Measurements from ENCODE around the gene SLX4IP. TPM values are rescaled to one million over a fixed set of nuclear protein-coding genes. Genes with fewer than 3 reads are reported as not detected.

SLX4IP gene
- total and polyA plus RNA-seq, 2 donors (not counting 3 experiments of a cell fraction or from before 2014, with no cell fraction given): 1.9 to 4.5 TPM

- Histone ChIP-seq H3K4me1 (ENCODE audit: control insufficient read depth, extremely low read depth, insufficient read depth, low read length) (peaks cover 10% of the 10 kb centered on the region), H3K4me3 (replicated peaks in 1 of 3; ENCODE audit: insufficient read depth in 1 of 3, low read depth in 1 of 3, low read length in 3 of 3) (no peak overlapping the region), H4K20me1 (replicated peaks; ENCODE audit: control insufficient read depth, extremely low read depth, insufficient read depth, low read length) (no peaks in the 10 kb centered on the region), H3K9ac (replicated peaks; ENCODE audit: extremely low read depth, insufficient read depth, low read length) (no peak overlapping the region), H3K9me1 (replicated peaks; ENCODE audit: control insufficient read depth, extremely low read depth, insufficient read depth, low read length) (no peaks in the 10 kb centered on the region), H3K27ac (ENCODE audit: insufficient read depth, low read depth, low read length) (no peak overlapping the region), H3K27me3 (ENCODE audit: control insufficient read depth in 2 of 2, insufficient read depth in 2 of 2, low read length in 2 of 2) (no peaks in the 10 kb centered on the region), H2AFZ (ENCODE audit: low read depth, low read length) (no peak overlapping the region), H3K4me2 (ENCODE audit: insufficient read depth, low read length) (no peak overlapping the region), H3K9me3 (replicated peaks; ENCODE audit: control insufficient read depth, insufficient read depth, low read length) (no peaks in the 10 kb centered on the region), H3K36me3 (ENCODE audit: control insufficient read depth in 2 of 2, extremely low read depth in 1 of 2, insufficient read depth in 2 of 2, low read length in 2 of 2) (no peaks in the 10 kb centered on the region), H3K79me2 (ENCODE audit: control insufficient read depth, insufficient read depth, low read length) (no peaks in the 10 kb centered on the region)
- TF ChIP-seq MYC (IDR thresholded peaks at IDR 0.05; ENCODE audit: low read depth, low read length): no peak
- TF ChIP-seq FOS (IDR thresholded peaks at IDR 0.05; ENCODE audit: borderline replicate concordance, insufficient read depth, low read length): no peak
- TF ChIP-seq POLR2A (IDR thresholded peaks at IDR 0.05; ENCODE audit: low read depth, low read length): no peak
- TF ChIP-seq GATA2 (IDR thresholded peaks at IDR 0.05; ENCODE audit: insufficient read depth, insufficient read length, low read depth, low read length): no peak
- TF ChIP-seq POLR2AphosphoS5 (IDR thresholded peaks at IDR 0.05; ENCODE audit: insufficient read depth, low read depth, low read length): no peak
- TF ChIP-seq MAX (IDR thresholded peaks at IDR 0.05; ENCODE audit: insufficient read depth, insufficient read length): no peak
- no peak for TF ChIP-seq CTCF (IDR thresholded peaks at IDR 0.05; ENCODE audit: extremely low read depth in 1 of 2, insufficient read depth in 1 of 2, low read depth in 1 of 2, low read length in 2 of 2)
- TF ChIP-seq JUN (IDR thresholded peaks at IDR 0.05; ENCODE audit: borderline replicate concordance, insufficient read depth, insufficient read length, low read depth): no peak
- TF ChIP-seq EZH2 (IDR thresholded peaks at IDR 0.05; ENCODE audit: borderline replicate concordance, low read depth, low read length, severe bottlenecking): no peak
- POLR2A ChIA-PET: no interaction called here
- dilution Hi-C loops (cut with MboI; ENCODE audit: extremely low pct_ligation_motif_present, low sequenced_read_pairs): no loop called here
- intact Hi-C loops (cut with micrococcal nuclease): no loop called here
- no TSS peak for BruUV-seq (replicated peaks)
- DNase-seq (ENCODE audit: low read depth, low spot score) (no peak), FAIRE-seq (no peak)
- CTCF ChIA-PET: no interaction called here
Observed at GRCh38 chr20:10497283-10497682, 62.2 kb downstream of the SLX4IP start.
